ENCODE measurements around the gene MAP7. TPM values are rescaled to one million over a fixed set of nuclear protein-coding genes. Genes with fewer than 3 reads are reported as not detected.
A peak's percentile ranks its signal among the peaks of the same experiment; 100 is the strongest.

The MAP7 gene
- total RNA-seq, 1 experiment from 2014 or later, result 1.7 TPM

DNA sequence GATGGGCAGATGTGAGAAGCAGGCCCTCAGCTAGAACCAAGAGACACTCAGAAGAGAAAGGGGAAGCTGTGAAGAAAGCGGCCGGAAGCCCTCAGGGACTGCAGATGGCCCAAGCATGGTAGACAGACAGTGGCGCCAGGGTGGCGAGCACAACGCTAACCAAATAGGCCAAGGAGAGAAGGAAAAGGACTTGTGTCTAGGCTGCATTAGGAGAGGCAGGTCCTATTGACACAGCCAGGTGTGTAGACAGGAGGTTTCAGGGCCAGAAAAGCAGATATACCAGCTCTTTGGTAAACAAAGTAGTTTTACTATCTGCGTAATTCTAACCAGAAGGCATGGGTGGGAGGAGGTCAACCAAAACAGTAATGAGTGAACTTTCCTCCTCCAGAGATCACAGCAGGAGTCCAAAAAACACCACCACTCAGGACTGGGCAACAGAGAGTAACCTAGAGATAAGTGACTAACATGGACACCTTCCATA is 15.8 kb upstream of the MAP7 start:
- no peak for DNase-seq (ENCODE audit: low read depth)

DNA sequence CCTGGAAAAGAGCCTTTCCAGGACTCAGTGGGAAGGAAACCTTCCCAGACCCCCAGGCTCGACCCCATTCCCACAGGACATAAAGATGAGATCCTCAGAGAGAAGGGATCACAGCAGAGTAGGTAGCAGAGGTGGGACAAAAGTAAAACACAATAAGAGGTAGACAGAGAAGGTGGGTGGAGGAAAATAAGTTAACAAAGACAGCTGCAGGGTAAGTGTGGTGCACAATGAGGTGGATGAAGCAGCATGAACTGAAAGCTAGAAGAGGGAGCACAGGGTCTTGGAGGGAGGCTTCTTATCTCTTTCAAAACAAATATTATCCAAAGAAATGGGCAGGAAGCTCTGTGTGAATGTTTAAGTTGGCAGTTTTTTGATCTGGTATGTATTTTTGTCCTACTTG is 14.0 kb upstream of the MAP7 start:
- no peak for DNase-seq (ENCODE audit: low read depth)

DNA sequence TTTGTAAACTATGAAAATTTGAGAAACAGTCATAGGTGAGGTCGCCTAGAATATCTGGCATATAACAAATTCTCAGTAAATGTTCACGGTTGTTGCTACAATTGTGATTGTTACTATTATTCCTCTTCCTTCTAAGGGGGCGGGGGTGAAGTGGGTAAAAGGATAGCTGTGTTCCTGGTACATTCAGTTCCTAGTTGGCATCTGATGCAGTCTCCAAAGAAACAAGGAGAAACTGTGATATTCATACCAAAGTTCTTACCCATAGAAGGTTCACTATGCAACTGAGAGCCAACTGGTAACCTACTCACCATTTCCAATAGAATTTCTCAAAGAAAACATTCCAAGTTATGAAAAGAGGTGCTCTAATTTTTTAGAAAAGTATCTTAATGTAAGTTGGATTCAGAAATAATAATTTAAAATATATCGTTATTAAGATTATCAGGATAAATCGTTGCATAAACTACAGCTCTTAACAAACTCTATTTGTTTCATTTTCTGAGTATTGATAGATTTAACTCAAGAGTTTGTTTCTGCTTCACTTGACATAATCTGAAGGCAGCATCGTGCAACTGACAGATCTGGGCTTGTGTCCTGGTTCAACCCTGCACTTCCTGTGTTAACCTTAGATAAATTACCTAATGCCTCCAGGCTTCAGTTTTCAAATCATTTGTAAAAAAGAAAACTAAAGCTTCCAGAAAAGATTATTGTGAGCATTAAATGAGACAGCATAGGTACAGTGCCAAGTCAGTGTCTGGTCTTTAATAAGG is 13.3 kb upstream of the MAP7 start:
- no peak for DNase-seq (ENCODE audit: low read depth)

DNA sequence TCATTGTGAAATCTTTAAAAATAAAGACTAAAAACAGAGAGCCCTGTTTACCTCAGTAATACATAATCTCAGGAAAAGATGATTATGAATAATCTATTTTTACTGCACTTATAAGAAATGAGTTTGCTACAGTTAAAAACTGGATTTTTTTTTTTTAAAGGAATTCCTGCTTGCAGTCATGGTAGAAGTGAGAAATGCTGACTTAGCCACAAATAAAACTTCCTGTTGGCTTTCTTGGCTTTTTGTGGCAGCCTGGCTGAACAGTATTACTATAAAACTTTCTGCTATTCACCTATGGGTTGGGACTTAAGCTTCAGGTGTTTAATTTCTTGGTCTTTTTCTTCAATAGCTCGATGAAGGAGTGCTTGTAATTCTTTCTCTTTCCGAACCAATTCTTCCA is 12.0 kb upstream of the MAP7 start:
- DNase-seq (ENCODE audit: low read depth), result no peak

DNA sequence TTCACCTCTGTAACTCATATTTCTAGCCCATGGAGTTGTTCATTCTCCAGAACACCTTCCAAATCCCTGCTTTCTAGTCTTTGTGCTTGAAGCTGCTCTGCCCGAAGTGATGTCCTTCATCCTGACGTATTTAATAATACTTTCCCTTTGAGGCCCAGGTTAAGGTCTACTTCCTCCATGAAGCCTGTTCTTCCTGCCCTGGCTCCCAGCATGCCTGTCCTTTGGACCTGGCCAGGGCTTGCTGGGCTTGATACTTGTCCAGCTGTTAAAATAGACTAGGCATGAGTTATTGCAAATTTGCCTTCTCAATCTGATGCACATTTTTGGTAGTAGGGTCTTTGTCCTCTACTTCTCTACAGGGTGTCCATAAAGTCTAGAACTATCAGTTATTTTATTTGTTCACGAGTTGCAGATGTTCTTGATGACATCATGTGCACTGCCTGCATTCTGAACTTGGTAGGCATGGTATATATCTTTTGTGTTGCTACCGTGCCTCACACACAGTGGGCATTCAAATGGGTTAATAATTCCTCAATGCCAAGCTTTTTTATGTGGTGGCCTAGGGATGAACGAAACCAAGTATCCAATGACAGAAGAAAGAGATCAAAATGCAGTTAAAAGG is 3.1 kb upstream of the MAP7 start:
- no peak for DNase-seq (ENCODE audit: low read depth)

DNA sequence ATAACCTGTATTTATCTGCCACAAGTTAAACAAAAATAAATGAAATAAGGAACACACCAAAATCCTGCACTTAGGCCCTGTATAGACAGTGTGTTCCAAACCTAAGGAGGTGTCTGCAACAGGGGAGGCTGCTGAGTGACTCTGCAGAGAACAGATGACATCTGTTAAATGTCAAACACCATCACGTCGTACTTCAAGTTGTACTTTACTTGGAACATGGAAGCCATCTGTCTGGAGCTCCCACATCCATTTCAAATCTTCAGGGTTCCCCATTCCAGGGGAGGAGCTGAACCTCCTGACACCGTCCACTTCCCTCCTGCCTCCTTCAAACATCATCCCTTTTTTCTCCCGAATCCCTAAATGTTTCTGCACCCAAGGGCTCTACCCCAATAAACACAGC is 1.8 kb upstream of the MAP7 start:
- DNase-seq (ENCODE audit: low read depth), result no peak

DNA sequence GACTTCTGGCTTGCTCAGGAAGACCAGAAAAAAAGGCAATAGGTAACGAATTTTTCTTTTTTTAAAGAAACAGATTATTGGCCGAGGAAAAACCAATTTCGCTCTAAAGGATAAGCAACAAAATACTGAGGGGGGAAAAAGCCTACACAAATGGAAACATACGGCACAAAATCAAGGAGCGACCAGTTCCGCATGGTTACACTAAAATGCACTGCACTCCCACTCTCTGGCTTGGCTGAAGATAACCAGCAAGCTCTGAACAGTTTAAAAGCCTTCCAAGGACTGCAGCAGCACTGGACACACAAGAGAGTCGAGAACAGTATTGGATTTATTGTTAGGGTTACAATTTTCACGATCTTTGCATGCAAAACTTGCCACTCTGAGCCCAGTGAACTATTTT is 881 bp upstream of the MAP7 start:
- no peak for DNase-seq (ENCODE audit: low read depth)

DNA sequence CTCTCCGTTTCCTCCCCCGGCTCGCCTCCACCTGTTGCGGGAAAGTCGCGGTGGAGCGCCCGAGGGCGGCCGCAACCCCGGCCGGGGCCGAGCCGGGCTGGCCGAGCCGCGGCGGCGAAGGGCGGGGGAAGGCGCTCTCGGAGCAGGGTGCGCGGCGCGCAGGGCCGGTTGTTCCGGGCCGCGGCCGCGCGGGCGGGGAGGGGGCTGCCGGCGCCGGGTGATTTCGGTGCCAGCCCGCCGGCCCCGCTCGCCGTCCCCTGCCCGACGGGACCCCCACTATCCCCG is 235 bp downstream of the MAP7 start:
- no peak for DNase-seq (ENCODE audit: low read depth)

DNA sequence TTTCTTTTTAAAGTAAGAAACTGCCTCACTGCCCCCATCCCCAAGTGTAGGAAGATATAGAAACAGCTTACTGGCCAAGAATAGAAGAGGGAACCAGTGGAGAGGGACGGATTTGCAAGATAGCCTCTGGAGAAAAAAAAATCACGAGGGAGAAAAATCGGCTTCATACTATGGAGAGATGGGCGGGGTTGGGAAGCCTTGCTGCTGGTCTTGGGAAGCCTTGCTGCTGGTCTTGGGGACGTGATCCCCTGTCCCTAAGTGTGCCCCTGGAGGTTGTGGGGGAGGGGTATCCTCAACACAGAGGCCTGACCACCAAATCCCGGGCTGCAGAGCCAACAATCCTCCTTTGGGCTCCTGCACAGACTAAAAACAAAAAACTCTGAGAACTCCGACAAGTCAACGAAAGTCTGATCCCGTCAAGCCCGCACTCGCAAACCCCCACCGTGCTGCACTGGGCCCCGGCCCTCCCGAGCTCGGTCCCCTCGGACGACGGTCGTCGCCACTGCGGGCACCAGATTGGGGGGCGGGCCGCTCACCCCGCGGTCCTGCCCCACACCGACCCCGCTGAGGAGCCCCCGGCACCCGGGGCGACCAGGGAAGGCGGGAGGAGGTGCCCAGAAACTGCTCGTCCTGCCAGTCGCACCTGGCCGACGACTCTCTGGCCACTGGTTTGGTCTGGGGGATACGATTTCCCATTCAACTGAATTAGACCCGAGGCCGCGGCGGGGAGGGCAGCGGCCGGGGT is 750 bp downstream of the MAP7 start:
- DNase-seq (ENCODE audit: low read depth), result no peak

DNA sequence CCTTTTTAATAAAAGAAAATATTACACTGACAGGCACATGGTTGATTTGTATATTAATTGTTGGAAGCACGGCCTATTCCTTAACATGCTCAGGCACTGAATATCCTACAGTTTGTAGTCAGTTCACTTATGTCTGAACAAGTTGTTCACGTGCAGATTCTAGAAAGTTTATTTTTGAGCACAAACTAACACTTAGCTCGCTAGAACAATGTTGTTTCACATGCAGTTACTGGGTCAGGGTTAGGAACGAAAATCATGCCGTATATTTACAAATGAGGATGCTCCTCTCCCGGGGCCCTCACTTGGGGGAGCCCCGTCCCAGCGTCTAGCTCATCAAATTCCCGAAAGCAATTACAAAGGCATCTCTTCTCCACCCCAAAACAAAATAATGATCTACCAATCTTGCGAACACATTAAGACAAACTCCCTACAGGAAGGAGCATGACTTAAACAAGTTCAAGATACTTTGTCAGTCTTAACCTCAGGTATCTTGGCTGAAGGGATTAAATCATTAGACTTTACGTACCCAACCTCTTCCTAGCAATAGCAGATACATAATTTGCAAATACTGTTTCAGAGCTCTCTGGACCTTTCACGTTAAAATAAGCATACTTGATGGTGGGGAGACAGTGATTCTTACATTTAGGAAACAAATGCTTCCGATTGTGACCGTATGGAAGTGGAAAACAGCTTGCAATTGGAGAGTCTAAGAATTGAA is 1.5 kb downstream of the MAP7 start:
- DNase-seq (ENCODE audit: low read depth), result no peak

DNA sequence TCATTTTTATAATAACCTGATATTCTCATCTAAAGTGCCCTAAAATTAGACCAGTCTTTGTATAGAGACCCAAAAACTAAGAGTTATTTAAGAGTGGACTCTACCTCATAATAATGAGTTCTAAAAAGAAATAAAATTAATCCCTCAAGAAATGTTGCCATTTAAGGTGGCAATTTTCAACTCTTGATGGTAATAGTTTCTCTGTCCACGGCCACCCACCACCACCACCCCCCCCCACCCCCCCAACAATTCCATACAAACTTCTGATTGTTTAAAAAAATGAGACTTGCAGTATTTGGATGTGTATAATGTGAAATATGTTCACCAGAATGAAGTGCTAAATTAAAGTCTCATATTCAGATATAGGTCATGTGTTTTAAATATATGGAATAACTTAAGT is 2.4 kb downstream of the MAP7 start:
- DNase-seq (ENCODE audit: low read depth), result no peak

DNA sequence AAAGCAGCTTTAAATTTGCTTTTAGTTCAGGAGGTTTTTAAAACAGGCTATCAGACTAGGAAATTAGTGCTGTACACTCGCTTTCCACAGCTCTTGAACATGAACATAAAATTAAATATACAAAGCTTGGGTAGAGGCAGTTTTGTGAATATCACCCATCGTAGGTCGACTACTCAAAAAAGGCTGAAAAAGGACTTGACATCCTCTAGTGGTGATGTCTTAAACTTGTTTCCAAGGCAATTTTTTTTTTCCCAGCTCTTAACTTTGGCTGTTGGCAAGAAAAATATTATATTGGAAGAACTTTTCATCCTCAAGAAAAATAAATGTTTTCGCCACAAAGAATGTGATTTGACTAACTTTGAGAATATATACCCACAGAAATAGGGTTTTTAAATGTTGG is 2.9 kb downstream of the MAP7 start:
- peak; percentile 50 for DNase-seq (ENCODE audit: low read depth)

DNA sequence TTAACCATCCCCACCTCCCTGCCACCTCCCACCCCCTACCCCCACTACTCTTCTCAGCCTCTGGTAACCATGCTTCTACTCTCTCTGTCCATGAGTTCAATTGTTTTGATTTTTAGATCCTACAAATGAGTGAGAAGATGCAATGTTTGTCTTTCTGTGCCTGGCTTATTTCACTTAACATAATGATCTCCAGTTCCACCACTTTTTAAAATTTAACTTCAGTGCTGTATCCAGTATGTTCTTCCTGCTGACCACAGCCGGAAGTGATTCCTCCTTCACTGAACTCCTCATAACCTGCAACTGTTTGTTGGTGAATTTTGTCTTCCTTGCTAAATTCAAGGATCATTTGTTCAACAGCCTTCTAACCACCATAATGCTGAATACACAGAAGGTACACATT is 3.9 kb downstream of the MAP7 start:
- no peak for DNase-seq (ENCODE audit: low read depth)

DNA sequence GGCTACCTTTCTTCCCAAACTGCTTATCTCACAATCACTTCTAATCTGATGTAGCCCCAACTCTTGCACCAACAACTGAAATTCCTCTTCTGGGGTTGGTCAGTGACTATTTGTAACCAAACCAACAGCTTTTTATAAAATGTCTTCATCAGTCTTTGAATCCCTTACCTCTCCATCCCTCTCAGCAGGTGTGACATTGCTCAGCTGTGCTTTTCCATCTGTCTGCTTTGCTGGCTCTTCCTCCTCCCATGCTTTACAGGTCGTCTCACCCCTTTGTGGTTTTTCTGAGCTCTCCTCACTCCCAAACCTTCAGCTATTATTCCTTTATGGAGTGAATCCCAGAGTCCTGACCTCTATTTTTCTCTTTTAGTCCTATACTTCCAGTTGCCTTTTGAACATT is 5.9 kb downstream of the MAP7 start:
- no peak for DNase-seq (ENCODE audit: low read depth)

DNA sequence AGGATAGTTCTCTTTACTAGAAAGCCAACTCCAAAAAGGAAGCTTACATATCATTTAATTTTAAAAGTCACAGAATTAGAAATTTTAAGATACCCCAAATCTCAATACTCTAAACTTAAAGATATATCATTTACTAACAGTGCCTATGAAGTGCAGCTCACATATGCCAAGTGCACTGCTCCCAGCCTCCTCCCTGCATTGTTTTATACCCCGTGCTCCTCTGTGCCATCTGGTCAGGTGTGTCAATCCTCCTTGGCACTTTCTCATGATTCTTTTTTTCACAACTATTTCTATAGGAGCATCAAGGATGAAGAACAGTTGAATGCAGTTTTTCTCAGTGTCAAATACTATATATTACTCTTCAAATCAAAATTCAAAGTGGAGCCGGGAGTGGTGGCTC is 8.8 kb downstream of the MAP7 start:
- no peak for DNase-seq (ENCODE audit: low read depth)

DNA sequence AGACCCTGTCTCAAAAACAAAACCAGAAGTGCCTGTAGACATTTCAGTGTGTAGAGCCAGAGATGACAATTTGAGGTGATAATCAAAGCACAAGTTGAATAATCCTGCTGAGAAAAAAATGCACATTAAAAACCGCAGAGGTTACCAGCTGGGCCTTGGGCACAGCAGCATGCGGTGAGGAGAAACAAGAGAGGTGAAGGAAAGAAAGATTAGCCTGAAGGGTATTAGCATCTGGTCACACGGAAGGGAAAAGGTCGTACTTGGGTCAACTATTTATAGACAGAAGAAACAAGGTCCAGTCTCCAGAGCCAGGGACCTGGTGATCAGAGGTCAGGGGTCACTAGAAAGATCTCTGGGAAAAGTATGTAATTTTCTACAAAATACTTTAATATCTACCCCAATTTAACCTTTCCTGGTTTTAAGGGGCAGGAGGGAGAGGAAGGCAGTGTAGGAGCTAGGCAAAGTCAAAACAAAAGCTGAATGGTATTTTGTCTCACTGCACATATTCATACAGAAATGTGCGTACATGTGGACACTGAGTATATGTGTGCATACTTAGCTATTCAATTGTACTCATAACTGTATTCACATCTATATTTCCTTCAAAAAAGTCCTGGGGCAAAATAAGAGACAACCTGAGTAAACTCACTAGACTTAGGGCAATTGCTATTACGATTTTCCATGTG is 10.1 kb downstream of the MAP7 start:
- no peak for DNase-seq (ENCODE audit: low read depth)

DNA sequence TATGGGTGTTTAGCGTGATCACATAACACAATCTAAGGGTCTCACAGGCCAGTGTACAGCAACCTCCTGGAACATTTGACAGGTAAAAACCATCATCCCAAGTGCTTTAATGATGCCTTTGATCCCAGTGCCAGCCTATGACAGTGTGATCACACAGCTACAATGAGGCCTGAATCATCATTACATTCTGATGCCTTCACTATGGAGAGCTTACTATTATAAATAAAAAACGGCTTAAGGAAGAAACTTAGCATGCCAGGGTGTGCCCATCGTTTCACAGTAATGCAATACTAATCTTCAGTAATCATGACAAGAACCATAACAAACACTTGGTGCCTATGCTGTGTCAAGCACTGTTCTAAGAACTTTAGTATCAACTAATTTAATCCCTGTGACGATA is 11.4 kb downstream of the MAP7 start:
- DNase-seq (ENCODE audit: low read depth), result no peak

DNA sequence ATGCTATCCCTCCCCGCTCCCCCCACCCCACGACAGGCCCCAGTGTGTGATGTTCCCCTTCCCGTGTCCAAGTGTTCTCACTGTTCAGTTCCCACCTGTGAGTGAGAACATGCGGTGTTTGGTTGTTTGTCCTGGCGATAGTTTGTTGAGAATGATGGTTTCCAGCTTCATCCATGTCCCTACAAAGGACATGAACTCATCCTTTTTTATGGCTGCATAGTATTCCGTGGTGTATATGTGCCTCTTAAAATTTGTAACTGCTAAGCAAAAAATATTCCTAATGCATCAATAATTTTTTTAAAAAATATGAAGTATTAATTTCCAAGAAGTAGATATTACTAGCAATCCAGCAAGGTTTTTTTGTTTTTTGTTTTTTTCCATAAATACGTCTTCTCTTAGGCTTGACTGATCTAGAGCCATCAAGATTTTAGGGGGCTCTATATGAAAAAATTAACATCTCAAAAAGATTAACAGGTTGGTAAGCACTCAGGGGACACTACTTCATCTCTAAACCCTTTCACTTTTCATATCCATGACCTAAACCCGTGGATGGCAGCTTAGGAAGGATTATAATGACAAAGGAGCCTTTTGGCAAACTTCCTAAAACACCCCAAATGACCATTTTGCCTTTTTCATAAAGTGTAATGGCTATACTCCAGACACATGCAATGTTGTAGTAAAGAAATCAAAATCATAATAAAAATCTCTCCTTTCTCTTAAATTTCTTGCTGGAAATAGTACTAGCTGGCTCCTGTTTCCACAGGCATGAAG is 14.2 kb downstream of the MAP7 start:
- DNase-seq (ENCODE audit: low read depth), result no peak

DNA sequence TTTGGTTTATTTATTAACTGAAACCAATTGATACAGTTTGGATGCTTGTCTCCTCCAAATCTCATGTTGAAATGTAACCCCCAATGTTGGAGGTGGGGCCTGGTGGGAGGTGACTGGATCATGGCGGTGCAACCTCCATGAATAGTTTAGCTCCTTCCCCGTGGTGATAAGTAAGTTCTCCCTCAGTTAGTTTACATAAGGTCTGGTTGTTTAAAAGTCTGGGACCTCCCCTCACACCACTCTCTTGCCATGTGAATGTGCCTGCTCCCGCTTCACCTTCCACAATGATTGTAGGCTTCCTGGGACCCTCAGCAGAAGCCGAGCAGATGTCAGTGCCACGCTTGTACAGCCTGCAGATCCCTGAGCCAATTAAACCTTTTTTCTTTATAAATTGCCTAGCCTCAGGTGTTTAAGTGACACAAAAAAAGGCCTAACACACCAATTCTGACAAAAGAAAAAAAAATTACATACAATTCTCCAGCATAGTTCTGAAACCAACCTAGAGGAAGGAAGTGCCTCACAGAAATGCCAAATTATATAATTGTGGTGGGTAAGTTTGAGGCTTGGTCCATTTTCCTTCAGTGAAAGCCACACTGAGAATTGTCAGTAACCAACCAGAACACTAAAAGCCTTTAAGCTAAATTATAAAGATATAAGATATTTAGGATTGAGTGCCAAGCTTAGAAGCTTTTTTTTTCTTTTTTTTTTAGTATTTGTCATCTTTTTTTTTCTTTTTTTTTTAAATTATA is 15.0 kb downstream of the MAP7 start:
- no peak for DNase-seq (ENCODE audit: low read depth)

DNA sequence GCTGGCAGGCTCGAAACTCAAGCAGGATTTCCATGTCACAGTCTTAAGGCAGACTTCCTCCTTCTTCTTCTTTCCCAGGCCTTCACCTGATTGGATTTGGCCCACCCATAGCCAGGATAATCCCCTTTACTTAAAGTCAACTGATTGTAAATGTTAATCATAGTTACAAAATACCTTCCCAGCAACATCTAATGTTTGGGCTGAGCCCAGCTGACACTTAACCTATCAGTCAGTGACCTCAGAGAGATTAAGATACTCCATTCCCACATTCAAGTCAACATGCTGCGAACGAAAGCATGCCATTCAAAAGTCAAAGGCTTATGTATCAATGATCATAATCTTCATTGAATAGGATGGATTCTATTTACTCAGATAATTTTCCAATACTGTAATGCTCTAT is 16.0 kb downstream of the MAP7 start:
- no peak for DNase-seq (ENCODE audit: low read depth)
